ENCODE results near the gene PROM1. TPM values are rescaled to one million over a fixed set of nuclear protein-coding genes. Genes with fewer than 3 reads are reported as not detected.

Gene PROM1
- total and polyA plus RNA-seq, 2 of the 13 experiments (the other 11 are each of a cell fraction or from before 2014, with no cell fraction given), result 3.9 to 16.4 TPM

GRCh38 chr4:16072168-16072567 is 11.7 kb downstream of the PROM1 start:
- no peak for FAIRE-seq

More at GRCh38 chr4:16072168-16072567, 11.7 kb downstream of the PROM1 start:
- POLR2A ChIA-PET, result no interaction called here
- Histone ChIP-seq H3K27ac (ENCODE audit: extremely low read length, insufficient read depth, low read length) (no peak overlapping the region), H3K4me3 (replicated peaks in 1 of 3; ENCODE audit: insufficient read depth in 1 of 3, low read depth in 2 of 3, low read length in 3 of 3) (no peak overlapping the region), H4K20me1 (ENCODE audit: insufficient read depth, low read length) (no peaks in the 10 kb centered on the region), H2AFZ (ENCODE audit: low read length) (no peak overlapping the region), H3K4me1 (ENCODE audit: insufficient read depth, low read length) (peaks cover 16% of the 10 kb centered on the region; the same call in 1 of the 2 replicates), H3K36me3 (replicated peaks in 1 of 2; ENCODE audit: control insufficient read depth in 1 of 2, insufficient read depth in 2 of 2, low read length in 2 of 2) (no peaks in the 10 kb centered on the region), H3K9me3 (ENCODE audit: low read length) (no peaks in the 10 kb centered on the region), H3K79me2 (ENCODE audit: insufficient read depth, low read length) (no peaks in the 10 kb centered on the region), H3K27me3 (ENCODE audit: control insufficient read depth in 1 of 2, insufficient read depth in 2 of 2, low read length in 2 of 2) (no peaks in the 10 kb centered on the region; a peak in 1 of 5 replicates), H3K4me2 (ENCODE audit: low read depth, low read length) (no peak overlapping the region), H3K9ac (ENCODE audit: insufficient read depth, low read depth, low read length) (no peak overlapping the region)
- intact Hi-C loops (cut with micrococcal nuclease; ENCODE audit: unreplicated experiment) (no loop called here), in situ Hi-C loops (cut with HindIII; ENCODE audit: extremely low pct_ligation_motif_present, low pct_unique_long_range_greater_than_20kb) (no loop called here)
- CTCF ChIA-PET (ENCODE audit: low intra/inter-chr PET ratio, low total read pairs), result no interaction called here
- BruUV-seq (replicated peaks), result no TSS peak
- DNase-seq (ENCODE audit: low spot score), result no peak
- no peak for ATAC-seq
- TF ChIP-seq RBM39 (IDR thresholded peaks at IDR 0.05; ENCODE audit: low read depth, low read length, poor library complexity, severe bottlenecking) (no peak), ZNF761 (CRISPR knock-in tag; conservative IDR thresholded peaks at IDR 0.05) (no peak), ELF1 (CRISPR knock-in tag; IDR thresholded peaks at IDR 0.05) (no peak), JUND (CRISPR knock-in tag; IDR thresholded peaks at IDR 0.05) (no peak), ZNF431 (CRISPR knock-in tag; IDR thresholded peaks at IDR 0.05; ENCODE audit: borderline replicate concordance, low read depth) (no peak), SOX13 (IDR thresholded peaks at IDR 0.05) (no peak), SOX13 (CRISPR knock-in tag; conservative IDR thresholded peaks at IDR 0.05 in 1 of 2, IDR thresholded peaks at IDR 0.05 in 1 of 2) (no peak), ZNF839 (CRISPR knock-in tag; IDR thresholded peaks at IDR 0.05; ENCODE audit: borderline replicate concordance) (no peak), ZNF619 (CRISPR knock-in tag; IDR thresholded peaks at IDR 0.05) (no peak), ZNF343 (CRISPR knock-in tag; IDR thresholded peaks at IDR 0.05) (no peak), CSRNP1 (CRISPR knock-in tag; IDR thresholded peaks at IDR 0.05) (no peak), CBX2 (IDR thresholded peaks at IDR 0.05; ENCODE audit: low read depth, low read length) (no peak), CBX2 (CRISPR knock-in tag; IDR thresholded peaks at IDR 0.05; ENCODE audit: low read depth) (no peak), POGK (CRISPR knock-in tag; conservative IDR thresholded peaks at IDR 0.05) (no peak), ZNF749 (CRISPR knock-in tag; IDR thresholded peaks at IDR 0.05; ENCODE audit: borderline replicate concordance) (no peak), TIGD3 (CRISPR knock-in tag; IDR thresholded peaks at IDR 0.05; ENCODE audit: borderline replicate concordance) (no peak), ZNF547 (CRISPR knock-in tag; IDR thresholded peaks at IDR 0.05) (no peak)

All from HepG2 (cell line).